Kidney epithelial cell (primary cell): ENCODE data around the gene SRGAP3. TPM values are rescaled to one million over a fixed set of nuclear protein-coding genes. Genes with fewer than 3 reads are reported as not detected.

Experiments
- DNase-seq: peaks from one replicate; pipeline ENCODE4 v3.0.0-alpha.2; 2010; ENCODE audit warnings: low read depth
- H3K27me3 ChIP-seq: 2 replicates; pipeline ENCODE4 v1.6.0; 2011; ENCODE audit warnings: low read length; ENCODE audit not compliant: control insufficient read depth, insufficient read depth
- H3K36me3 ChIP-seq: 2 replicates; pipeline ENCODE4 v1.5.1; 2011; ENCODE audit warnings: low read length; ENCODE audit not compliant: control insufficient read depth, insufficient read depth
- H3K4me3 ChIP-seq: 2 replicates; pipeline ENCODE4 v1.5.1; 2011; ENCODE audit warnings: low read depth, mild to moderate bottlenecking, control low read depth, low read length
- total RNA-seq: library from RNA; depleted of rRNA; stranded (reverse); fragments of >200 nt; gene quantifications from 2 replicates; pipeline ENCODE4 v1.2.3, GENCODE V29; 2015
- TF ChIP-seq, protein P1 (sequence below): IDR thresholded peaks from 2 replicates; pipeline ENCODE4 v1.5.1; 2011; ENCODE audit warnings: mild to moderate bottlenecking, moderate library complexity, low read length, control low read depth, inconsistent platforms; ENCODE audit not compliant: insufficient read depth, poor library complexity, severe bottlenecking

Gene SRGAP3
- total RNA-seq, 1 donor from 2014 or later: 4.9 TPM

DNA sequence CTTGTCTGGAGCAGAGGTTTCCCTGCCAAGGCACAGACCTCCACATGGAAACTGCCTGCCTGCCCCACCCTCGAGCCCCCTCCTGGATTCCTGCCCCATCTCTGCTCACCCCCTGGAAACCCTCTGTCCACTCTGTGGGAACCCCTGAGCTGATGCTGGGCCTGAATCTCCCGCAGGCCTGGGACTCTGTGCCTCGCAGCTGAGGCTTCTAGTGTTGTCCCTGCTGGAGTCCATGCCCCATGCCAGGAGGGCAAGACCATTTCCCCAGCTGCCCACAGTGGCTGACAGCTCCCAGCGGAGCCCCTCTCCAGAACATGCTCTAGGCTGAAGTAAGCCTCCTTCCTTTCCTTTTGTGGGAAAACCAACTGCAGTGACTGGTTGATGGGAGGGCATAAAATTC, 46.9 kb downstream of the SRGAP3 start:
- TF ChIP-seq, protein P1, sequence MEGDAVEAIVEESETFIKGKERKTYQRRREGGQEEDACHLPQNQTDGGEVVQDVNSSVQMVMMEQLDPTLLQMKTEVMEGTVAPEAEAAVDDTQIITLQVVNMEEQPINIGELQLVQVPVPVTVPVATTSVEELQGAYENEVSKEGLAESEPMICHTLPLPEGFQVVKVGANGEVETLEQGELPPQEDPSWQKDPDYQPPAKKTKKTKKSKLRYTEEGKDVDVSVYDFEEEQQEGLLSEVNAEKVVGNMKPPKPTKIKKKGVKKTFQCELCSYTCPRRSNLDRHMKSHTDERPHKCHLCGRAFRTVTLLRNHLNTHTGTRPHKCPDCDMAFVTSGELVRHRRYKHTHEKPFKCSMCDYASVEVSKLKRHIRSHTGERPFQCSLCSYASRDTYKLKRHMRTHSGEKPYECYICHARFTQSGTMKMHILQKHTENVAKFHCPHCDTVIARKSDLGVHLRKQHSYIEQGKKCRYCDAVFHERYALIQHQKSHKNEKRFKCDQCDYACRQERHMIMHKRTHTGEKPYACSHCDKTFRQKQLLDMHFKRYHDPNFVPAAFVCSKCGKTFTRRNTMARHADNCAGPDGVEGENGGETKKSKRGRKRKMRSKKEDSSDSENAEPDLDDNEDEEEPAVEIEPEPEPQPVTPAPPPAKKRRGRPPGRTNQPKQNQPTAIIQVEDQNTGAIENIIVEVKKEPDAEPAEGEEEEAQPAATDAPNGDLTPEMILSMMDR: no peak
- peaks cover 3% of the 10 kb centered on the region for H3K27me3 ChIP-seq
- H3K36me3 ChIP-seq: no peaks in the 10 kb centered on the region
- H3K4me3 ChIP-seq: no peak overlapping the region
- DNase-seq: no peak

DNA sequence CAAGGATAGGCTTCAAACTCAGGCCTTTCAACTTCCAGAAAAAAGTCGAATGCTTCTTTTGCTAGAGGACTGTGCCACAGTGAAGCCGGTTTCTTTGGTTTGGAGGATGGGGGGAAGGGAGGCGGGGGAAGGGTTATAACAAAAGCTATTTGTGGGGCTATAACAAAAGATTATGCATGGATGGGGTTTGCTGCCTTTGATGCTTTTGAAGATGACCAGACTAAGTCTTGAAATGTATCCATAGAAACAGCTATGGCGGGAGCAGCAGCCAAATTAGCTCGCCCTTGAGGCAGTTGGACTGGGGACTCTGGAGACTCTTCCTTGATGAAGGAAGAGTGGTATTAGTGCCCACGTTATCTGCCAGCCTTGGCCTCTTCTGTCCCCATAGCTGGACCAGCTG, 47.5 kb downstream of the SRGAP3 start:
- H3K36me3 ChIP-seq: no peaks in the 10 kb centered on the region
- no peak for DNase-seq
- TF ChIP-seq, protein P1: no peak
- H3K4me3 ChIP-seq: no peak overlapping the region
- H3K27me3 ChIP-seq: peaks cover 3% of the 10 kb centered on the region

DNA sequence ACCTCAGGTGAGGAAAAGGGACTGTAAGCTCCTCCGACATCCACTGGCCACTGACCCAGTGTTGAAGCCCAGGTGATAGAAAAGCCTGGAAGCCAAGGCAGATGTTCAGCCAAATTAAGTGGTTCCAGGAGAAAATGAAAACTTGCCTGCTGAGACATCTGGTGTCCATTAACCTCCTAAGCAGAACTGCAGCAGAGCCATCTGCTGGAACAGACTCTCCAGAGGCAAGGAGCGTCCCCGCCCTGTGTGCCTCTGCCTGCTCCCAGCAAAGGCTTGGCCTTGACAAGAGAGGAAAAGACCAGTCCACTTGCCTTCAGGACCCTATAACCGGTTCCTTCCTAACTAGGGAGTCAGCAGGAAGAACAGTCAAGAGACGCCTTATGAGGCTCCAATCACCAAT, 48.2 kb downstream of the SRGAP3 start:
- Histone ChIP-seq H3K27me3 (peaks cover 3% of the 10 kb centered on the region), H3K36me3 (no peaks in the 10 kb centered on the region), H3K4me3 (no peak overlapping the region)
- TF ChIP-seq, protein P1: no peak
- DNase-seq: no peak

DNA sequence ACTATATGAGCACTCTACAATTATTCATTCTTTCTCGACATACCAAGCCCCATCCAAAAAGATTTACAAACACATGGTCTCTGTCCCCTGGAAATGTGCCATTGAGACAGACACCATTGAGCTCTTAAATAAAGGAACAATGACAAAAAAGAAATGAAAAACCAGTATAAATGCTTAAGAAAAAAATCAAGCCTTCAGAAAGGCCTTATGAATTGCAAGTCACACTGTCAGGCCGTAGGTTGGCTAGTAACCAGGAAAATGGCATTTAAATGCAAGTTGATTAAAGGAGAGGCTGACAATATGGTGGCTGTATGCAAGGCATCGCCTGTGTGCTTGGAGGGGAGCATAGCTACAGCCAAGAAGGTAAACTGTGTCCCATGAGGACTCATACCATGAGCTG, 49.7 kb downstream of the SRGAP3 start:
- TF ChIP-seq, protein P1: no peak
- H3K4me3 ChIP-seq: no peak overlapping the region
- DNase-seq: no peak
- peaks cover 3% of the 10 kb centered on the region for H3K27me3 ChIP-seq
- H3K36me3 ChIP-seq: no peaks in the 10 kb centered on the region

DNA sequence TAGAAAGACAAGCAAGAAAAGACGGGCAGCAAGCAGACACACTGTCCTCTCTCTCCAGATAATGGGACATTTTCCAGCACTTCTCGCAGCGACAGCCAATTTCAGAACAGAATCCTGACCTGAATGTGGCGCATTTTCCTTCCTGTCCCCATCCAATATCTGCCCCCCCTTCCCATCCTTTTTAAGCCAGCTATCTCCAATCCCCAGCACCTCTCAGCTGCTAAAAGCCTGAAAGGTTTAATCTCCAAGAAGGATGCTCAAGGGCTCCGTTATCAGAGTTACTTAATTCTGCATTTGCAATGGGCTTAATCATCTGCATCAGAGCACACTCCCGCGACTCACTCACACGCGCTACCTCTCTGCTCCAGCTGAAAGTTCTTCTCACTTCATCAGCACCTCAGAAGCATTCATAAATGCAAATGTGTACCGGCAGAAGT, 50.5 kb downstream of the SRGAP3 start:
- peaks cover 3% of the 10 kb centered on the region for H3K27me3 ChIP-seq
- no peak for DNase-seq
- TF ChIP-seq, protein P1: no peak

DNA sequence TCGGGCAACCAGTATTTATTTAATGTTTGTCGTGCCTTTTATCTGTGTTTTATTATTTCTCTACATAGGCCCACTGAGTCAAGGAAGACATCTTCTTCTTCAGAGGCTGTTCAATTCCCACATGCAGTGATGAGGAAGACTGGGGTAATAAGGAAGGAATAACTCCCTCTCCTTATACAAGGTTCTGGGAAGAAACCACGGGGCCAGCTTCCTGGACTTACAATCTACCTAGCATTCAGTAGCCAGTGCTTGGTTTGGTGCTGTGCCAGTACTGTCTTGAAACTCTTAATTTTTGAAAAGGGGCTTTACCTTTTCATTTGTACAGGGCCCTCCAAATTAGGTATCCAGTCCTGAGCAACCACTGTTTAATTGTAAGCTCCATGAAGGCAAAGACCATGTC, 51.2 kb downstream of the SRGAP3 start:
- Histone ChIP-seq H3K4me3 (no peak overlapping the region), H3K27me3 (peaks cover 3% of the 10 kb centered on the region), H3K36me3 (no peaks in the 10 kb centered on the region)
- TF ChIP-seq, protein P1: no peak
- no peak for DNase-seq

More for the DNA sequence above, 50.5 kb downstream of the SRGAP3 start:
- Histone ChIP-seq H3K4me3 (no peak overlapping the region), H3K36me3 (no peaks in the 10 kb centered on the region)
